AG10803 (cell line): ENCODE measurements around the gene RAB3C.
"Not testable (repeated sequence)": the region's sequence is repeated elsewhere in the genome, so short reads cannot be mapped to it uniquely, and the experiment has no call there.

Experiments used
- DNase-seq: peaks from one replicate; pipeline ENCODE4 v3.0.0; 2010; ENCODE audit warnings: low read depth
- H3K4me3 ChIP-seq: 2 replicates; pipeline ENCODE4 v1.5.1; 2011; ENCODE audit warnings: mild to moderate bottlenecking, low read length, control low read depth
- CTCF ChIP-seq: conservative IDR thresholded peaks from 2 replicates; pipeline ENCODE4 v1.5.1; 2011; ENCODE audit warnings: mild to moderate bottlenecking, low read length, control low read depth, inconsistent platforms

Gene RAB3C

GRCh38 chr5:58548068-58548467 lies 34.8 kb upstream of the RAB3C start:
- no peak for TF ChIP-seq CTCF
- DNase-seq, result no peak
- H3K4me3 ChIP-seq, result no peak overlapping the region

- H3K4me3 ChIP-seq, result no peak overlapping the region
- DNase-seq, result no peak
- TF ChIP-seq CTCF, result no peak
Measured at GRCh38 chr5:58551492-58551891, 31.4 kb upstream of the RAB3C start.

DNA sequence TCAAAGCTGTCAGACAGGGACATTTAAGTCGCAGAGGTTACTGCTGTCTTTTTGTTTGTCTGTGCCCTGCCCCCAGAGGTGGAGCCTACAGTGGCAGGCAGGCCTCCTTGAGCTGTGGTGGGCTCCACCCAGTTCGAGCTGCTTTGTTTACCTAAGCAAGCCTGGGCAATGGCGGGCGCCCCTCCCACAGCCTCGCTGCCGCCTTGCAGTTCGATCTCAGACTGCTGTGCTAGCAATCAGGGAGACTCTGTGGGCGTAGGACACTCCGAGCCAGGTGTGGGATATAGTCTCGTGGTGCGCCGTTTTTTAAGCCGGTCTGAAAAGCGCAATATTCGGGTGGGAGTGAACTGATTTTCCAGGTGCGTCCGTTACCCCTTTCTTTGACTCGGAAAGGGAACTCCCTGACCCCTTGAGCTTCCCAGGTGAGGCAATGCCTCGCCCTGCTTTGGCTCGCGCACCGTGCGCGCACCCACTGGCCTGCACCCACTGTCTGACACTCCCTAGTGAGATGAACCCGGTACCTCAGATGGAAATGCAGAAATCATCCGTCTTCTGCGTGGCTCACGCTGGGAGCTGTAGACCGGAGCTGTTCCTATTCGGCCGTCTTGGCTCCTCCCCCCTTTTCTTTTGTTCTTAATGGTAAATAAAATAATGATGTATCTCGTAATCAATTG lies 25.1 kb upstream of the RAB3C start:
- not testable (repeated sequence) for H3K4me3 ChIP-seq, DNase-seq

DNA sequence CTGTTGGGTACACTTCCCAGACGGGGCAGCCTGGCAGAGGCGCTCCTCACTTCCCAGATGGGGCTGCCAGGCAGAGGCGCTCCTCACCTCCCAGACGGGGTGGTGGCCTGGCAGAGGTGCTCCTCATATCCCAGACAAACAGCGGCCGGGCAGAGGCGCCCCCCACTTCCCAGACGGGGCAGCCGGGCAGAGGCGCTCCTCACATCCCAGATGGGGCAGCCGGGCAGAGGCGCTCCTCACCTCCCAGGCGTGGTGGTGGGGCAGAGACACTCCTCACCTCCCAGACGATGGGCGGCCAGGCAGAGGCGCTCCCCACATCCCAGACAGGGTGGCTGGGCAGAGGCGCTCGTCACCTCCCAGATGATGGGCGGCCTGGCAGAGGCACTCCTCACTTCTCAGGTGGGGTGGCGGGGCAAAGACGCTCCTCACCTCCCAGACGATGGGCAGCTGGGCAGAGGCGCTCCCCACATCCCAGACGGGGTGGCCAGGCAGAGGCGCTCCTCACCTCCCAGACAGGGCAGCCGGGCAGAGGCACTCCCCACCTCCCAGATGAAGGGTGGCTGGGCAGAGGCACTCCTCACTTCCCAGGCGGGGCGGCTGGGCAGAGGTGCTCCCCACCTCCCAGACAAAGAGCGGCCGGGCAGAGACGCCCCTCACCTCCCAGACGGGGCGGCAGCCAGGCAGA lies 19.7 kb upstream of the RAB3C start:
- not testable (repeated sequence) for DNase-seq, H3K4me3 ChIP-seq

GRCh38 chr5:58564043-58564832 lies 18.6 kb upstream of the RAB3C start:
- not testable (repeated sequence) for DNase-seq, H3K4me3 ChIP-seq

DNA sequence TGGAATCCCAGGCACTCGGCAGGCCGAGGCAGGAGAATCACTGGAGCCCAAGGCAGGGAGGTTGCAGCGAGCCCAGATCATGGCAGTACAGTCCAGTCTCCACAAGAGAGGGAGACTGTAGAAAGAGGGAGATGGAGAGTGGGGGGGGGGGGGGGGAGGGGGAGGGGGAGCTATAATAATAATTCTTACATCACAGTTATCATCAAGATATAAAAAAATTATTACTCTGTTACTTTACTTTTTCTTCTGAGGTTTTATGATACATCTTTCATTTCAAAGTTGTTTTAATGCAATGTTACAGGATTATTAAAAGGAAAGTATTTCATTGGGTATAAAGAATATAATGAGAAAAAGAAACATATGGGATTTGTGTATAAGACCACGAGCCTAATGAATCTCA lies 17.8 kb upstream of the RAB3C start:
- DNase-seq, result no peak
- H3K4me3 ChIP-seq, result no peak overlapping the region
- TF ChIP-seq CTCF, result no peak

DNA sequence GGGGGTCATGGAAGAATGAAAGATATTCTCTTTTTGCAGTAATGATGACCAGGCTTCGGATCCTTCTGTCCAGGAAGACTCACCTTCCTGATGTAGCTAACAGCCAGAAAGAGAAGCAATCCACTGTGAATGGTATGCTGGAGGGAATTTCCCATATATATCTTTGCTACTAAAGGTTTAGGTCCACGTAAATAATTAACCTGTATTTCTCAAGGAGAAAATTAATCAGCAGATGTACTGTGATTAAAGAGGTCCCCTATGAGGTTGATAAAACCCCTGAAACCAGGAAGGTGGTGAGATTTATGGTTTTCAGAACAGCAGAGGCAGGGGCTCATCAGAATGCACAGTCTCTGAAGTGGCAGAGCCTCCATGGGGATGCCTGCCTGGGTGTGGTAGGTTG lies 11.4 kb upstream of the RAB3C start:
- no peak for DNase-seq
- no peak for TF ChIP-seq CTCF

GRCh38 chr5:58572973-58573372 lies 9.9 kb upstream of the RAB3C start:
- not testable (repeated sequence) for H3K4me3 ChIP-seq, DNase-seq

More for the DNA sequence above, 11.4 kb upstream of the RAB3C start:
- H3K4me3 ChIP-seq, result no peak overlapping the region

DNA sequence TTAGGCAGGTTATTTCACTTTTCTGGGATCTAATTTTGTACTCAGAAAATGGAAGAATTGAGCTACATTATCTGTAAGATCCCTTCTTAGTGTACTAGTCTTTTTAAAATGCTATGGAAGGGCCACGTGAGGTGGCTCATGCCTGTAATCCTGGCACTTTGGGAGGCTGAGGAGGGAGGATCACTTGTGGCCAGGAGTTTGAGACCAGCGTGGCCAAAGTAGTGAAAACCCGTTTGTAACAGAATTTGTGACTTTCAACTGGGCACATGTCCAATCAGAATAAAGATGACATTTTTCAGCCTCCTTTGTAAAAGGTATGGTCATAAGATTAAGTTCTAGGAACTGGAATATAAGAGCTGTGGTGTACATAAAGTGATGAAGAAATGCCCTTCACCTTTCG lies 3.1 kb upstream of the RAB3C start:
- TF ChIP-seq CTCF, result no peak
- H3K4me3 ChIP-seq, result no peak overlapping the region
- DNase-seq, result no peak
